Left lung (tissue), 10 donors: Measurements from ENCODE around the gene PIK3R5. TPM values are rescaled to one million over a fixed set of nuclear protein-coding genes. Genes with fewer than 3 reads are reported as not detected.

Experiments
- ATAC-seq: fragments of 200-7000 bp; cut with Tn5 transposase; one replicate; pipeline ENCODE4 v1.9.1; 2020; ENCODE audit warnings: moderate library complexity
- DNase-seq, 4 donors: peaks; one replicate each; pipeline ENCODE4 v3.0.0-alpha.2; 2013 to 2020
- H3K27ac ChIP-seq, 2 donors: fragments of 200-600 bp; sonication (generic) in 1 of 2; one replicate each; pipeline versions ENCODE4 v1.5.0 to v1.8.0; 2020 to 2021
- H3K27me3 ChIP-seq, 2 donors: fragments of 200-600 bp; sonication (generic) in 1 of 2; one replicate each; pipeline versions ENCODE4 v1.5.0 to v1.8.0; 2020 to 2021
- H3K36me3 ChIP-seq, 2 donors: fragments of 200-600 bp; sonication (generic) in 1 of 2; one replicate each; pipeline versions ENCODE4 v1.5.0 to v1.8.0; 2020 to 2021
- H3K4me1 ChIP-seq, 2 donors: fragments of 200-600 bp; one replicate each; pipeline ENCODE4 v1.8.0; 2021
- H3K4me3 ChIP-seq, 2 donors: fragments of 200-600 bp; sonication (generic) in 1 of 2; one replicate each; pipeline versions ENCODE4 v1.5.0 to v1.8.0; 2020 to 2021; ENCODE audit warnings: mild to moderate bottlenecking in 1 of 2
- H3K9me3 ChIP-seq, 2 donors: fragments of 200-600 bp; sonication (generic) in 1 of 2; one replicate each; pipeline versions ENCODE4 v1.5.0 to v1.8.0; 2020 to 2021
- CTCF ChIP-seq, 2 donors: fragments of 200-600 bp; sonication (generic) in 1 of 2; IDR thresholded peaks; one replicate each; pipeline versions ENCODE4 v1.5.0 to v1.8.0; 2021; ENCODE audit warnings: antibody characterized with exemption in 2 of 2
- intact Hi-C, 2 donors: fragments of 100-400 bp; cut with DNase I; formaldehyde crosslinking; loops; one replicate each; pipeline versions ENCODE4 v1.11.2 to v1.14.2; 2022
- polyA plus RNA-seq, 6 donors: library from polyadenylated mRNA; unstranded; fragments of 120-200 nt; gene quantifications; one replicate each; pipeline ENCODE4 v1.2.1, GENCODE V29; 2013; ENCODE audit not compliant: insufficient read length in 6 of 6
- total RNA-seq, 2 donors: library from RNA; stranded (reverse); fragmentation: NEBNext Ultra II Directional; extraction: Animal tissue kit (Norgen Biotek cat#: 25700); gene quantifications; one replicate each; pipeline ENCODE4 v1.2.1, GENCODE V29; 2021
- donor health status: DM: no; HTN: yes; CAD: no.
- donor health status: DM: no; HTN: no; CAD: no.

Gene PIK3R5
- total and polyA plus RNA-seq, 8 donors, result 1.1 to 84.8 (median 2.0) TPM

GRCh38 chr17:8890671-8891070 is 74.8 kb downstream of the PIK3R5 start:
- H3K4me1 ChIP-seq, result peaks cover 0 to 11% of the 10 kb centered on the region in 2 donors
- no peaks in the 10 kb centered on the region for H3K9me3 ChIP-seq
- H3K27ac ChIP-seq, result no peak overlapping the region
- no peak for TF ChIP-seq CTCF (IDR thresholded peaks at IDR 0.05)
- no peak for DNase-seq
- H3K4me3 ChIP-seq, result no peak overlapping the region
- no peak for ATAC-seq
- intact Hi-C loops, result no loop called here
- peaks cover 0 to 18% of the 10 kb centered on the region in 2 donors for H3K27me3 ChIP-seq
- H3K36me3 ChIP-seq, result peaks cover 0 to 90% of the 10 kb centered on the region in 2 donors

GRCh38 chr17:8889458-8890210 is 75.9 kb downstream of the PIK3R5 start:
- intact Hi-C loops, result no loop called here
- Histone ChIP-seq H3K27ac (no peak overlapping the region), H3K27me3 (peaks cover 0 to 11% of the 10 kb centered on the region in 2 donors), H3K36me3 (peaks cover 0 to 89% of the 10 kb centered on the region in 2 donors), H3K4me1 (peaks cover 0 to 3% of the 10 kb centered on the region in 2 donors), H3K4me3 (no peak overlapping the region), H3K9me3 (no peaks in the 10 kb centered on the region)
- no peak for TF ChIP-seq CTCF (IDR thresholded peaks at IDR 0.05)
- no peak for DNase-seq
- ATAC-seq, result no peak

- intact Hi-C loops, result no loop called here
- no peak for ATAC-seq
- no peak for DNase-seq
- Histone ChIP-seq H3K9me3 (no peaks in the 10 kb centered on the region), H3K27ac (no peak overlapping the region), H3K4me3 (no peak overlapping the region), H3K36me3 (peaks cover 0 to 89% of the 10 kb centered on the region in 2 donors), H3K4me1 (no peaks in the 10 kb centered on the region), H3K27me3 (peaks cover 0 to 4% of the 10 kb centered on the region in 2 donors)
- TF ChIP-seq CTCF (IDR thresholded peaks at IDR 0.05), result no peak
Observed at GRCh38 chr17:8888704-8889302, 76.7 kb downstream of the PIK3R5 start.

GRCh38 chr17:8887834-8888703 is 77.4 kb downstream of the PIK3R5 start:
- DNase-seq (peak in 1 of 4 donors; percentile 49), ATAC-seq (peak; percentile 60)

More at GRCh38 chr17:8887834-8888703, 77.4 kb downstream of the PIK3R5 start:
- peaks cover 0 to 4% of the 10 kb centered on the region in 2 donors for H3K27me3 ChIP-seq
- no peaks in the 10 kb centered on the region for H3K4me1 ChIP-seq
- no peak overlapping the region for H3K4me3 ChIP-seq
- intact Hi-C loops, result no loop called here
- TF ChIP-seq CTCF (IDR thresholded peaks at IDR 0.05), result no peak
- H3K36me3 ChIP-seq, result peaks cover 0 to 89% of the 10 kb centered on the region in 2 donors
- no peak overlapping the region for H3K27ac ChIP-seq
- H3K9me3 ChIP-seq, result no peaks in the 10 kb centered on the region
